HepG2 (cell line): Measurements from ENCODE around the gene CCDC178. TPM values are rescaled to one million over a fixed set of nuclear protein-coding genes. Genes with fewer than 3 reads are reported as not detected.

Experiments
- ATAC-seq: fragments of 200-7000 bp; cut with Tn5 transposase; 3 replicates; pipeline ENCODE4 v1.9.1; 2020; ENCODE audit warnings: mild to moderate bottlenecking, moderate library complexity
- BruUV-seq: library from RNA; stranded (reverse); fragments of 400-500 nt; replicated peaks from 2 replicates; lab custom pipeline; 2021; lab: Mats Ljungman, UMichigan
- CTCF ChIA-PET: fragments of 300-600 bp; formaldehyde crosslinking; extraction: SDS; loops from one replicate; lab custom pipeline; 2021; ENCODE audit warnings: low total read pairs, inconsistent platforms, low intra/inter-chr PET ratio; lab: Yijun Ruan, JAX
- POLR2A ChIA-PET: fragments of 350-600 bp; sonication (Branson Sonifier 250); formaldehyde crosslinking; loops from one replicate; lab custom pipeline; 2020; ENCODE audit warnings: antibody characterized with exemption, inconsistent platforms; lab: Yijun Ruan, JAX
- DNase-seq: peaks from one replicate; pipeline ENCODE4 v3.0.0-alpha.2; 2015; ENCODE audit warnings: low spot score
- FAIRE-seq: peaks from 3 replicates; lab custom pipeline; 2011; peaks lifted over from hg19 to GRCh38; lab: Jason Lieb, UNC
- H2AFZ ChIP-seq: one replicate; pipeline ENCODE4 v1.6.1; 2011; ENCODE audit warnings: low read length, inconsistent platforms
- H3K27ac ChIP-seq: fragments of 300-600 bp; 3 replicates; pipeline ENCODE4 v1.8.0; 2011; ENCODE audit warnings: mixed run types, mild to moderate bottlenecking, mixed read lengths, low read length, inconsistent platforms; ENCODE audit not compliant: insufficient read depth; ENCODE audit errors: extremely low read length
- H3K27me3 ChIP-seq, 2 experiments: fragments of 200-600 bp in 1 of 2; 2 replicates in 1 of 2; 3 replicates in 1 of 2; pipeline versions ENCODE4 v1.6.0 to v1.8.0; 2011; ENCODE audit warnings: low read length in 2 of 2, mild to moderate bottlenecking in 2 of 2, moderate library complexity in 2 of 2, inconsistent platforms in 1 of 2; ENCODE audit not compliant: insufficient read depth in 2 of 2, control insufficient read depth in 1 of 2
- H3K36me3 ChIP-seq, 2 experiments: fragments of 200-600 bp in 1 of 2; replicated peaks in 1 of 2; 2 replicates in 1 of 2; 3 replicates in 1 of 2; pipeline versions ENCODE4 v1.5.1 to v1.8.0; 2011; ENCODE audit warnings: low read length in 2 of 2, inconsistent platforms in 1 of 2; ENCODE audit not compliant: insufficient read depth in 2 of 2, control insufficient read depth in 1 of 2
- H3K4me1 ChIP-seq: 2 replicates; pipeline ENCODE4 v1.5.1; 2012; ENCODE audit warnings: low read length, inconsistent platforms; ENCODE audit not compliant: insufficient read depth
- H3K4me2 ChIP-seq: 2 replicates; pipeline ENCODE4 v1.6.0; 2011; ENCODE audit warnings: low read depth, low read length, inconsistent platforms
- H3K4me3 ChIP-seq, 3 experiments: fragments of 200-600 bp in 1 of 3; sonication (generic), shearing (Covaris generic) in 1 of 3; replicated peaks in 1 of 3; 2 replicates each; pipeline ENCODE4 v1.5.1; 2011 to 2016; ENCODE audit warnings: low read length in 3 of 3, inconsistent platforms in 2 of 3, low read depth in 2 of 3, mild to moderate bottlenecking in 2 of 3, control low read depth in 1 of 3, mixed read lengths in 1 of 3; ENCODE audit not compliant: insufficient read depth in 1 of 3
- H3K79me2 ChIP-seq: one replicate; pipeline ENCODE4 v1.6.1; 2011; ENCODE audit warnings: low read length, inconsistent platforms; ENCODE audit not compliant: insufficient read depth
- H3K9ac ChIP-seq: 2 replicates; pipeline ENCODE4 v1.6.0; 2011; ENCODE audit warnings: mild to moderate bottlenecking, low read depth, low read length, inconsistent platforms; ENCODE audit not compliant: insufficient read depth
- H3K9me3 ChIP-seq: 2 replicates; pipeline ENCODE4 v1.5.1; 2012; ENCODE audit warnings: mild to moderate bottlenecking, low read length
- H4K20me1 ChIP-seq: 2 replicates; pipeline ENCODE4 v1.6.0; 2011; ENCODE audit warnings: inconsistent platforms, mild to moderate bottlenecking, low read length, moderate library complexity; ENCODE audit not compliant: insufficient read depth
- ATRX ChIP-seq: sonication (generic); formaldehyde crosslinking; IDR thresholded peaks from 2 replicates; pipeline ENCODE4 v1.4.0; 2020; ENCODE audit warnings: missing genetic modification reagents, borderline replicate concordance
- CBX5 ChIP-seq: sonication (generic); formaldehyde crosslinking; IDR thresholded peaks from 2 replicates; pipeline ENCODE4 v1.4.0; 2020; ENCODE audit warnings: missing genetic modification reagents, borderline replicate concordance
- ELF3 ChIP-seq: IDR thresholded peaks from 2 replicates; pipeline ENCODE4 v1.6.1; 2016; ENCODE audit warnings: missing genetic modification reagents, missing compliant biosample characterization
- GTF2F1 ChIP-seq: fragments of 150-350 bp; IDR thresholded peaks from 2 replicates; pipeline ENCODE4 v1.6.1; 2014; ENCODE audit warnings: low read length
- HES4 ChIP-seq: sonication (generic); formaldehyde crosslinking; IDR thresholded peaks from 2 replicates; pipeline ENCODE4 v1.9.0; 2021; ENCODE audit warnings: mild to moderate bottlenecking, missing genetic modification reagents, borderline replicate concordance
- HNRNPK ChIP-seq: fragments of 200-400 bp; formaldehyde crosslinking; IDR thresholded peaks from 2 replicates; pipeline ENCODE4 v1.6.1; 2018; ENCODE audit warnings: low read length, low read depth, moderate library complexity, mild to moderate bottlenecking; ENCODE audit not compliant: poor library complexity, severe bottlenecking
- NRL ChIP-seq: sonication (generic); formaldehyde crosslinking; IDR thresholded peaks from 2 replicates; pipeline ENCODE4 v1.5.0; 2020; ENCODE audit warnings: missing genetic modification reagents, mild to moderate bottlenecking, moderate library complexity, borderline replicate concordance
- ZNF263 ChIP-seq: sonication (generic); formaldehyde crosslinking; IDR thresholded peaks from 2 replicates; pipeline ENCODE4 v1.4.0; 2020; ENCODE audit warnings: missing genetic modification reagents
- ZNF839 ChIP-seq: sonication (generic); formaldehyde crosslinking; IDR thresholded peaks from 2 replicates; pipeline ENCODE4 v1.4.0; 2020; ENCODE audit warnings: missing genetic modification reagents, mild to moderate bottlenecking, borderline replicate concordance
- WGBS: methylation state at CpG from one replicate; pipeline ENCODE4 v1.1.6; 2017; ENCODE audit warnings: low lambda C conversion rate; 5-methylcytosine and 5-hydroxymethylcytosine counted together
- in situ Hi-C: cut with HindIII; loops from 2 replicates; pipeline ENCODE4 v1.10.0; 2017; ENCODE audit warnings: low pct_unique_long_range_greater_than_20kb; ENCODE audit not compliant: extremely low pct_ligation_motif_present
- intact Hi-C: fragments of 100-400 bp; cut with micrococcal nuclease; formaldehyde crosslinking; loops from one replicate; pipeline ENCODE4 v1.10.0; 2022; ENCODE audit not compliant: unreplicated experiment
- polyA plus RNA-seq, 8 experiments: library from polyadenylated mRNA; depleted of rRNA in 3 of 8; stranded (reverse) in 7 of 8; unstranded in 1 of 8; fragments of >200 nt; fragmentation: Illumina TruSeq in 4 of 8; extraction: Trizol in 4 of 8; gene quantifications; 2 replicates each; pipeline versions ENCODE4 v1.2.1 to v1.2.3, GENCODE V29; 2011 to 2016; ENCODE audit warnings: low read depth in 4 of 8, missing spikeins in 1 of 8, mixed read lengths in 1 of 8; ENCODE audit not compliant: insufficient read depth in 1 of 8
- total RNA-seq, 5 experiments: library from RNA; depleted of rRNA; stranded (reverse); fragments of >200 nt; fragmentation: Illumina TruSeq; extraction: Trizol; gene quantifications; 2 replicates each; pipeline ENCODE4 v1.2.3, GENCODE V29; 2016; ENCODE audit warnings: low read depth in 1 of 5
- TF ChIP-seq, protein P1 (sequence below): IDR thresholded peaks from 2 replicates; pipeline ENCODE4 v1.6.1; 2016; ENCODE audit warnings: low read depth, missing genetic modification reagents, missing compliant biosample characterization
- TF ChIP-seq, protein P2 (sequence below): IDR thresholded peaks from 2 replicates; pipeline ENCODE4 v1.6.1; 2016; ENCODE audit warnings: missing compliant biosample characterization, missing genetic modification reagents, borderline replicate concordance

Gene CCDC178
- total and polyA plus RNA-seq, 2 of the 13 experiments (the other 11 are each of a cell fraction or from before 2014, with no cell fraction given) = not detected

GRCh38 chr18:33123862-33124518 lies 316.5 kb downstream of the CCDC178 start:
- FAIRE-seq = no peak
- in situ Hi-C loops = no loop called here
- 14% methylated on average over 7 of the region's 7 CpGs for WGBS
- no peak overlapping the region for H3K27ac ChIP-seq
- H3K4me2 ChIP-seq = no peak overlapping the region
- TF ChIP-seq HNRNPK (no peak), ZNF839 (CRISPR knock-in tag) (no peak), HES4 (CRISPR knock-in tag) (no peak), ATRX (CRISPR knock-in tag) (no peak), ZNF263 (CRISPR knock-in tag) (no peak), CBX5 (CRISPR knock-in tag) (no peak), ELF3 (no peak), GTF2F1 (no peak), NRL (CRISPR knock-in tag) (no peak)
- TF ChIP-seq, protein P1, sequence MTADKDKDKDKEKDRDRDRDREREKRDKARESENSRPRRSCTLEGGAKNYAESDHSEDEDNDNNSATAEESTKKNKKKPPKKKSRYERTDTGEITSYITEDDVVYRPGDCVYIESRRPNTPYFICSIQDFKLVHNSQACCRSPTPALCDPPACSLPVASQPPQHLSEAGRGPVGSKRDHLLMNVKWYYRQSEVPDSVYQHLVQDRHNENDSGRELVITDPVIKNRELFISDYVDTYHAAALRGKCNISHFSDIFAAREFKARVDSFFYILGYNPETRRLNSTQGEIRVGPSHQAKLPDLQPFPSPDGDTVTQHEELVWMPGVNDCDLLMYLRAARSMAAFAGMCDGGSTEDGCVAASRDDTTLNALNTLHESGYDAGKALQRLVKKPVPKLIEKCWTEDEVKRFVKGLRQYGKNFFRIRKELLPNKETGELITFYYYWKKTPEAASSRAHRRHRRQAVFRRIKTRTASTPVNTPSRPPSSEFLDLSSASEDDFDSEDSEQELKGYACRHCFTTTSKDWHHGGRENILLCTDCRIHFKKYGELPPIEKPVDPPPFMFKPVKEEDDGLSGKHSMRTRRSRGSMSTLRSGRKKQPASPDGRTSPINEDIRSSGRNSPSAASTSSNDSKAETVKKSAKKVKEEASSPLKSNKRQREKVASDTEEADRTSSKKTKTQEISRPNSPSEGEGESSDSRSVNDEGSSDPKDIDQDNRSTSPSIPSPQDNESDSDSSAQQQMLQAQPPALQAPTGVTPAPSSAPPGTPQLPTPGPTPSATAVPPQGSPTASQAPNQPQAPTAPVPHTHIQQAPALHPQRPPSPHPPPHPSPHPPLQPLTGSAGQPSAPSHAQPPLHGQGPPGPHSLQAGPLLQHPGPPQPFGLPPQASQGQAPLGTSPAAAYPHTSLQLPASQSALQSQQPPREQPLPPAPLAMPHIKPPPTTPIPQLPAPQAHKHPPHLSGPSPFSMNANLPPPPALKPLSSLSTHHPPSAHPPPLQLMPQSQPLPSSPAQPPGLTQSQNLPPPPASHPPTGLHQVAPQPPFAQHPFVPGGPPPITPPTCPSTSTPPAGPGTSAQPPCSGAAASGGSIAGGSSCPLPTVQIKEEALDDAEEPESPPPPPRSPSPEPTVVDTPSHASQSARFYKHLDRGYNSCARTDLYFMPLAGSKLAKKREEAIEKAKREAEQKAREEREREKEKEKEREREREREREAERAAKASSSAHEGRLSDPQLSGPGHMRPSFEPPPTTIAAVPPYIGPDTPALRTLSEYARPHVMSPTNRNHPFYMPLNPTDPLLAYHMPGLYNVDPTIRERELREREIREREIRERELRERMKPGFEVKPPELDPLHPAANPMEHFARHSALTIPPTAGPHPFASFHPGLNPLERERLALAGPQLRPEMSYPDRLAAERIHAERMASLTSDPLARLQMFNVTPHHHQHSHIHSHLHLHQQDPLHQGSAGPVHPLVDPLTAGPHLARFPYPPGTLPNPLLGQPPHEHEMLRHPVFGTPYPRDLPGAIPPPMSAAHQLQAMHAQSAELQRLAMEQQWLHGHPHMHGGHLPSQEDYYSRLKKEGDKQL (CRISPR knock-in tag) = no peak
- TF ChIP-seq, protein P2, sequence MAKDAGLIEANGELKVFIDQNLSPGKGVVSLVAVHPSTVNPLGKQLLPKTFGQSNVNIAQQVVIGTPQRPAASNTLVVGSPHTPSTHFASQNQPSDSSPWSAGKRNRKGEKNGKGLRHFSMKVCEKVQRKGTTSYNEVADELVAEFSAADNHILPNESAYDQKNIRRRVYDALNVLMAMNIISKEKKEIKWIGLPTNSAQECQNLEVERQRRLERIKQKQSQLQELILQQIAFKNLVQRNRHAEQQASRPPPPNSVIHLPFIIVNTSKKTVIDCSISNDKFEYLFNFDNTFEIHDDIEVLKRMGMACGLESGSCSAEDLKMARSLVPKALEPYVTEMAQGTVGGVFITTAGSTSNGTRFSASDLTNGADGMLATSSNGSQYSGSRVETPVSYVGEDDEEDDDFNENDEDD (CRISPR knock-in tag) = no peak
- TF ChIP-seq, all 625 proteins: peak for 0
- BruUV-seq = no TSS peak
- Histone ChIP-seq H3K4me1 (no peaks in the 10 kb centered on the region), H3K9ac (no peak overlapping the region), H3K79me2 (no peaks in the 10 kb centered on the region), H3K4me3 (no peak overlapping the region), H3K36me3 (no peaks in the 10 kb centered on the region), H4K20me1 (no peaks in the 10 kb centered on the region), H3K9me3 (no peaks in the 10 kb centered on the region), H3K27me3 (no peaks in the 10 kb centered on the region), H2AFZ (no peak overlapping the region)
- ATAC-seq (no peak), DNase-seq (no peak)
- CTCF ChIA-PET = no interaction called here
- POLR2A ChIA-PET = no interaction called here
- intact Hi-C loops = no loop called here
